Measurements from ENCODE around the gene ATP6V0B. TPM values are rescaled to one million over a fixed set of nuclear protein-coding genes. Genes with fewer than 3 reads are reported as not detected.

ATP6V0B gene
- total and polyA plus RNA-seq, 2 experiments from 2014 or later, result 112 to 142 TPM

DNA sequence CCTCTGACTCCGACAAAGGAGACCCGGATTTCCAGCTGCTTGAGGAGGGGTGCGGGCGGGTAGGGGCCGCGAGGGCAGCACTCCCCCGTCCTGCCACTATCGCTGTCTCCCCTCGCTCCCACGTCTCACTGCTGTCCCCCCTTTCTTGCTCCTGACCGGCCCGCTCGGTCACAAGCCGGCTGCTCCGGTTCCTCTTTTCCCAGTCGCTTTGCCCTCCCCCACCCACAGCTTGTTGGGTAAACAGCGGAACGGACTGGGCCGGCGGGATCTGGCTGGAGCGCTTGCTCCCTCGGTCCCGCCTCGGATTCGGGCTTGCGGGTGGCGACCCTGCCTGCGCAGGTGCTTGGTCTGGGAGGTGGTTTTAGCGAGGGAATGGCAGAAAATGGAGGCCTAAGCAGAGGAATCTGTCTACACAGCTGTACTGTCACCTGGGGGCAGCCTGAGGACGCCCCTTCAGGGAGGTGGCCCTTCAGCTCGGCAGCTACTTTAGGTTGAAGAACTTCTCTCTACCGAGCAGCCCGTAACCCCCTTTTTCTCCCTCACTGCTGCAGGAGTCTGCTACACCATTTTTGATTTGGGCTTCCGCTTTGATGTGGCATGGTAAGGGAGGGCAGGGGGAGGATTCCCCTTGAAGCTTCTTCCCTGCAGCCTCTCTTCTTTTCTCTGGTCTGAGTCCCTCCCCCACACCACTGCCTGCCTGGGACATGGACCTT, 645 bp downstream of the ATP6V0B start:
- peaks cover 65% of the 10 kb centered on the region for H3K36me3 Mint-ChIP-seq (ENCODE audit: low read depth)
- peak overlapping the region; percentile 52 for H3K27ac Mint-ChIP-seq
- peaks cover 45% of the 10 kb centered on the region for H3K4me1 Mint-ChIP-seq
- Histone ChIP-seq H3K27ac (ENCODE audit: low read depth) (0 out of 2 replicates have a peak overlapping the region, but pooled peaks have one; percentile 59), H3K4me2 (peak overlapping the region; percentile 98), H3K27me3 (ENCODE audit: insufficient read depth) (no peaks in the 10 kb centered on the region), H3K4me1 (ENCODE audit: insufficient read depth) (peaks cover 32% of the 10 kb centered on the region), H3F3A (replicated peaks; ENCODE audit: low read depth) (peaks cover 28% of the 10 kb centered on the region; the same call in 1 of the 2 replicates), H3K9me2 (ENCODE audit: insufficient read depth) (no peaks in the 10 kb centered on the region), H3K4me3 (peak overlapping the region; percentile 96), H3K36me3 (ENCODE audit: insufficient read depth) (0 out of 2 replicates have a peak, but pooled peaks cover 7% of the 10 kb centered on the region), H3K79me2 (replicated peaks; ENCODE audit: insufficient read depth) (peaks cover 17% of the 10 kb centered on the region), H2AFZ (no peak overlapping the region), H4K20me1 (replicated peaks; ENCODE audit: insufficient read depth) (peaks cover 22% of the 10 kb centered on the region)
- TF ChIP-seq STAT1 (IDR thresholded peaks at IDR 0.05; ENCODE audit: unreplicated experiment) (no peak), EZH2 (IDR thresholded peaks at IDR 0.05; ENCODE audit: low read depth, unreplicated experiment) (no peak), POLR2AphosphoS5 (IDR thresholded peaks at IDR 0.05; ENCODE audit: low read depth) (no peak), ZNF114 (CRISPR knock-in tag; IDR thresholded peaks at IDR 0.05) (no peak), CREB1 (CRISPR knock-in tag; IDR thresholded peaks at IDR 0.05; ENCODE audit: low read depth) (no peak), EZH2phosphoT487 (IDR thresholded peaks at IDR 0.05; ENCODE audit: unreplicated experiment) (no peak), ZNF331 (CRISPR knock-in tag; IDR thresholded peaks at IDR 0.05; ENCODE audit: low read depth) (no peak), NANOG (IDR thresholded peaks at IDR 0.05; ENCODE audit: borderline replicate concordance) (no peak), JUNB (IDR thresholded peaks at IDR 0.05; ENCODE audit: unreplicated experiment) (no peak)
- TF ChIP-seq, protein P1, sequence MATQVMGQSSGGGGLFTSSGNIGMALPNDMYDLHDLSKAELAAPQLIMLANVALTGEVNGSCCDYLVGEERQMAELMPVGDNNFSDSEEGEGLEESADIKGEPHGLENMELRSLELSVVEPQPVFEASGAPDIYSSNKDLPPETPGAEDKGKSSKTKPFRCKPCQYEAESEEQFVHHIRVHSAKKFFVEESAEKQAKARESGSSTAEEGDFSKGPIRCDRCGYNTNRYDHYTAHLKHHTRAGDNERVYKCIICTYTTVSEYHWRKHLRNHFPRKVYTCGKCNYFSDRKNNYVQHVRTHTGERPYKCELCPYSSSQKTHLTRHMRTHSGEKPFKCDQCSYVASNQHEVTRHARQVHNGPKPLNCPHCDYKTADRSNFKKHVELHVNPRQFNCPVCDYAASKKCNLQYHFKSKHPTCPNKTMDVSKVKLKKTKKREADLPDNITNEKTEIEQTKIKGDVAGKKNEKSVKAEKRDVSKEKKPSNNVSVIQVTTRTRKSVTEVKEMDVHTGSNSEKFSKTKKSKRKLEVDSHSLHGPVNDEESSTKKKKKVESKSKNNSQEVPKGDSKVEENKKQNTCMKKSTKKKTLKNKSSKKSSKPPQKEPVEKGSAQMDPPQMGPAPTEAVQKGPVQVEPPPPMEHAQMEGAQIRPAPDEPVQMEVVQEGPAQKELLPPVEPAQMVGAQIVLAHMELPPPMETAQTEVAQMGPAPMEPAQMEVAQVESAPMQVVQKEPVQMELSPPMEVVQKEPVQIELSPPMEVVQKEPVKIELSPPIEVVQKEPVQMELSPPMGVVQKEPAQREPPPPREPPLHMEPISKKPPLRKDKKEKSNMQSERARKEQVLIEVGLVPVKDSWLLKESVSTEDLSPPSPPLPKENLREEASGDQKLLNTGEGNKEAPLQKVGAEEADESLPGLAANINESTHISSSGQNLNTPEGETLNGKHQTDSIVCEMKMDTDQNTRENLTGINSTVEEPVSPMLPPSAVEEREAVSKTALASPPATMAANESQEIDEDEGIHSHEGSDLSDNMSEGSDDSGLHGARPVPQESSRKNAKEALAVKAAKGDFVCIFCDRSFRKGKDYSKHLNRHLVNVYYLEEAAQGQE (IDR thresholded peaks at IDR 0.05; ENCODE audit: unreplicated experiment), result no peak
- TF ChIP-seq, protein P2, sequence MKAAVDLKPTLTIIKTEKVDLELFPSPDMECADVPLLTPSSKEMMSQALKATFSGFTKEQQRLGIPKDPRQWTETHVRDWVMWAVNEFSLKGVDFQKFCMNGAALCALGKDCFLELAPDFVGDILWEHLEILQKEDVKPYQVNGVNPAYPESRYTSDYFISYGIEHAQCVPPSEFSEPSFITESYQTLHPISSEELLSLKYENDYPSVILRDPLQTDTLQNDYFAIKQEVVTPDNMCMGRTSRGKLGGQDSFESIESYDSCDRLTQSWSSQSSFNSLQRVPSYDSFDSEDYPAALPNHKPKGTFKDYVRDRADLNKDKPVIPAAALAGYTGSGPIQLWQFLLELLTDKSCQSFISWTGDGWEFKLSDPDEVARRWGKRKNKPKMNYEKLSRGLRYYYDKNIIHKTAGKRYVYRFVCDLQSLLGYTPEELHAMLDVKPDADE (IDR thresholded peaks at IDR 0.05), result no peak
- TF ChIP-seq, protein P3, sequence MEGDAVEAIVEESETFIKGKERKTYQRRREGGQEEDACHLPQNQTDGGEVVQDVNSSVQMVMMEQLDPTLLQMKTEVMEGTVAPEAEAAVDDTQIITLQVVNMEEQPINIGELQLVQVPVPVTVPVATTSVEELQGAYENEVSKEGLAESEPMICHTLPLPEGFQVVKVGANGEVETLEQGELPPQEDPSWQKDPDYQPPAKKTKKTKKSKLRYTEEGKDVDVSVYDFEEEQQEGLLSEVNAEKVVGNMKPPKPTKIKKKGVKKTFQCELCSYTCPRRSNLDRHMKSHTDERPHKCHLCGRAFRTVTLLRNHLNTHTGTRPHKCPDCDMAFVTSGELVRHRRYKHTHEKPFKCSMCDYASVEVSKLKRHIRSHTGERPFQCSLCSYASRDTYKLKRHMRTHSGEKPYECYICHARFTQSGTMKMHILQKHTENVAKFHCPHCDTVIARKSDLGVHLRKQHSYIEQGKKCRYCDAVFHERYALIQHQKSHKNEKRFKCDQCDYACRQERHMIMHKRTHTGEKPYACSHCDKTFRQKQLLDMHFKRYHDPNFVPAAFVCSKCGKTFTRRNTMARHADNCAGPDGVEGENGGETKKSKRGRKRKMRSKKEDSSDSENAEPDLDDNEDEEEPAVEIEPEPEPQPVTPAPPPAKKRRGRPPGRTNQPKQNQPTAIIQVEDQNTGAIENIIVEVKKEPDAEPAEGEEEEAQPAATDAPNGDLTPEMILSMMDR (conservative IDR thresholded peaks at IDR 0.05; ENCODE audit: low read depth in 2 of 2), result no peak
- TF ChIP-seq, protein P4, sequence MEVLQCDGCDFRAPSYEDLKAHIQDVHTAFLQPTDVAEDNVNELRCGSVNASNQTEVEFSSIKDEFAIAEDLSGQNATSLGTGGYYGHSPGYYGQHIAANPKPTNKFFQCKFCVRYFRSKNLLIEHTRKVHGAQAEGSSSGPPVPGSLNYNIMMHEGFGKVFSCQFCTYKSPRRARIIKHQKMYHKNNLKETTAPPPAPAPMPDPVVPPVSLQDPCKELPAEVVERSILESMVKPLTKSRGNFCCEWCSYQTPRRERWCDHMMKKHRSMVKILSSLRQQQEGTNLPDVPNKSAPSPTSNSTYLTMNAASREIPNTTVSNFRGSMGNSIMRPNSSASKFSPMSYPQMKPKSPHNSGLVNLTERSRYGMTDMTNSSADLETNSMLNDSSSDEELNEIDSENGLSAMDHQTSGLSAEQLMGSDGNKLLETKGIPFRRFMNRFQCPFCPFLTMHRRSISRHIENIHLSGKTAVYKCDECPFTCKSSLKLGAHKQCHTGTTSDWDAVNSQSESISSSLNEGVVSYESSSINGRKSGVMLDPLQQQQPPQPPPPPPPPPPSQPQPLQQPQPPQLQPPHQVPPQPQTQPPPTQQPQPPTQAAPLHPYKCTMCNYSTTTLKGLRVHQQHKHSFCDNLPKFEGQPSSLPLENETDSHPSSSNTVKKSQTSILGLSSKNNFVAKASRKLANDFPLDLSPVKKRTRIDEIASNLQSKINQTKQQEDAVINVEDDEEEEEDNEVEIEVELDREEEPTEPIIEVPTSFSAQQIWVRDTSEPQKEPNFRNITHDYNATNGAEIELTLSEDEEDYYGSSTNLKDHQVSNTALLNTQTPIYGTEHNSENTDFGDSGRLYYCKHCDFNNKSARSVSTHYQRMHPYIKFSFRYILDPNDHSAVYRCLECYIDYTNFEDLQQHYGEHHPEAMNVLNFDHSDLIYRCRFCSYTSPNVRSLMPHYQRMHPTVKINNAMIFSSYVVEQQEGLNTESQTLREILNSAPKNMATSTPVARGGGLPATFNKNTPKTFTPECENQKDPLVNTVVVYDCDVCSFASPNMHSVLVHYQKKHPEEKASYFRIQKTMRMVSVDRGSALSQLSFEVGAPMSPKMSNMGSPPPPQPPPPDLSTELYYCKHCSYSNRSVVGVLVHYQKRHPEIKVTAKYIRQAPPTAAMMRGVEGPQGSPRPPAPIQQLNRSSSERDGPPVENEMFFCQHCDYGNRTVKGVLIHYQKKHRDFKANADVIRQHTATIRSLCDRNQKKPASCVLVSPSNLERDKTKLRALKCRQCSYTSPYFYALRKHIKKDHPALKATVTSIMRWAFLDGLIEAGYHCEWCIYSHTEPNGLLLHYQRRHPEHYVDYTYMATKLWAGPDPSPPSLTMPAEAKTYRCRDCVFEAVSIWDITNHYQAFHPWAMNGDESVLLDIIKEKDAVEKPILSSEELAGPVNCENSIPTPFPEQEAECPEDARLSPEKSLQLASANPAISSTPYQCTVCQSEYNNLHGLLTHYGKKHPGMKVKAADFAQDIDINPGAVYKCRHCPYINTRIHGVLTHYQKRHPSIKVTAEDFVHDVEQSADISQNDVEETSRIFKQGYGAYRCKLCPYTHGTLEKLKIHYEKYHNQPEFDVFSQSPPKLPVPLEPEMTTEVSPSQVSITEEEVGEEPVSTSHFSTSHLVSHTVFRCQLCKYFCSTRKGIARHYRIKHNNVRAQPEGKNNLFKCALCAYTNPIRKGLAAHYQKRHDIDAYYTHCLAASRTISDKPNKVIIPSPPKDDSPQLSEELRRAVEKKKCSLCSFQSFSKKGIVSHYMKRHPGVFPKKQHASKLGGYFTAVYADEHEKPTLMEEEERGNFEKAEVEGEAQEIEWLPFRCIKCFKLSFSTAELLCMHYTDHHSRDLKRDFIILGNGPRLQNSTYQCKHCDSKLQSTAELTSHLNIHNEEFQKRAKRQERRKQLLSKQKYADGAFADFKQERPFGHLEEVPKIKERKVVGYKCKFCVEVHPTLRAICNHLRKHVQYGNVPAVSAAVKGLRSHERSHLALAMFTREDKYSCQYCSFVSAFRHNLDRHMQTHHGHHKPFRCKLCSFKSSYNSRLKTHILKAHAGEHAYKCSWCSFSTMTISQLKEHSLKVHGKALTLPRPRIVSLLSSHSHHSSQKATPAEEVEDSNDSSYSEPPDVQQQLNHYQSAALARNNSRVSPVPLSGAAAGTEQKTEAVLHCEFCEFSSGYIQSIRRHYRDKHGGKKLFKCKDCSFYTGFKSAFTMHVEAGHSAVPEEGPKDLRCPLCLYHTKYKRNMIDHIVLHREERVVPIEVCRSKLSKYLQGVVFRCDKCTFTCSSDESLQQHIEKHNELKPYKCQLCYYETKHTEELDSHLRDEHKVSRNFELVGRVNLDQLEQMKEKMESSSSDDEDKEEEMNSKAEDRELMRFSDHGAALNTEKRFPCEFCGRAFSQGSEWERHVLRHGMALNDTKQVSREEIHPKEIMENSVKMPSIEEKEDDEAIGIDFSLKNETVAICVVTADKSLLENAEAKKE (CRISPR knock-in tag; IDR thresholded peaks at IDR 0.05), result no peak
- H3K27me3 Mint-ChIP-seq (ENCODE audit: insufficient read depth, low read depth, poor library complexity), result peaks cover 28% of the 10 kb centered on the region
- peak overlapping the region; percentile 90 for H3K4me3 Mint-ChIP-seq
- ATAC-seq (peak; percentile 8), DNase-seq (ENCODE audit: low spot score) (peak; percentile 56)
- no peaks in the 10 kb centered on the region for H3K9me3 Mint-ChIP-seq
